ENCODE data around the gene BDKRB2.

The BDKRB2 gene

DNA sequence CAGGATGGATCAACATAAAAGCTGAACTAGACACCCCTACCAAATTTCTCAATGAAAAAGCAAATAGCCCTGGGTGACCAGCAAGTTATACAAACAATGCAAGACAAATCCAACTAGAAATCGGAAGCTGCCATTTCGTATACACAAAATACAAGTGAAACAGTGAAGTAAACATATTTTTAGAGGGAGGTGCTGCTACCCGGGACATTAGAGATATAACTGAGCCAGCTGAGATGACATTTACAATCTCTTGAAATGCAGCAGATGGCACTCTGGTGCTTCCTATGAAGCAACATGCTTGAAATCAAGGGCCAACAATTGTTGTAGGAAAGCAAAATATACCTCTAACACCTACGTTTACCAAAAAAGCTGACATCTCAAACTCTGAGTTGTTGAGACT is 76.8 kb downstream of the BDKRB2 start:
- DNase-seq (ENCODE audit: low read depth): no peak
- no peak overlapping the region for H3K4me3 ChIP-seq (ENCODE audit: low read depth, low read length)
- in situ Hi-C loops (cut with HindIII; ENCODE audit: low sequenced_read_pairs): loop anchor here (5.0 kb wide), 1 partner anchor 169 kb away; no protein-coding TSS in a partner anchor
- no peak for TF ChIP-seq CTCF (IDR thresholded peaks at IDR 0.05; ENCODE audit: low read depth, low read length, missing control alignments)

DNA sequence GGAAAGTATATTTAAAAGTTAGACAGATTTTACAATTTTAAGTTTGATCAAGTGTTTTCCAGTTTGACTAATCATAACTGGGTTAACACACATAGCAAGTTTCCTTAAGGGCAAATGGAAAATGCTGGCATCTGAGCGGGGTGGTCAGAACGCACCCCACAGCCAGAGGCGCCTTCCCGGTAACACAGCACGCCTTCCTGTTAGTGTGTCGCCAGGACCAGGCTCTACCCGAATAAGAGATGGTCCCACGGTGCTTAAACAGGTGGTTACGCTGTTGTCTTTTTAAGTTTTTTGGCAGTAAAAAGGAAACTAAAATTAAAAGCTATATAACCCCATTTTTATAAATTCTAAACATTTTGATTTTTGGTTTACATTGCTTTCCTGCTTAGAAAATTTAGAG is 79.4 kb downstream of the BDKRB2 start:
- no peak for TF ChIP-seq CTCF (IDR thresholded peaks at IDR 0.05; ENCODE audit: low read depth, low read length, missing control alignments)
- in situ Hi-C loops (cut with HindIII; ENCODE audit: low sequenced_read_pairs): loop anchor here (5.0 kb wide), 1 partner anchor 172 kb away; no protein-coding TSS in a partner anchor
- H3K4me3 ChIP-seq (ENCODE audit: low read depth, low read length): no peak overlapping the region
- DNase-seq (ENCODE audit: low read depth): no peak

DNA sequence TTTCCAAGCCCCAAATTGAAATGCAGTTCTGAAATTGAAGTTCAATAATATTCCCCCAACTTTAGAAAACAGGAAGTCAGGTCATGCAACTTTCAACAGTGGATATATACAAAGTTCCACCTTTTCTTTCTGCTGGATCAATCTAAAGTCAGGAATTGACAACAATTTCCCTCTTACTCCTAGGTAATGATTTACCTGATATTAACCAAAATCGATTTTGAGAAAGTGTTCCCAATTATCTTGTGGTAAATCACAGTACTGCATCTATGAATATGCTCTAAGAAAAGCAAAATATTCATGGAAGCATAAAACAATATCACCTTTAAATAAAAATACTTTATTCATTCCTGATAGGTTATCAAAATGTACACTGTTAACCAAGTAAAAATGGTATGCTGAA is 79.8 kb downstream of the BDKRB2 start:
- in situ Hi-C loops (cut with HindIII; ENCODE audit: low sequenced_read_pairs): loop anchor here (5.0 kb wide), 1 partner anchor 172 kb away; no protein-coding TSS in a partner anchor
- H3K4me3 ChIP-seq (ENCODE audit: low read depth, low read length): no peak overlapping the region
- no peak for DNase-seq (ENCODE audit: low read depth)
- TF ChIP-seq CTCF (IDR thresholded peaks at IDR 0.05; ENCODE audit: low read depth, low read length, missing control alignments): no peak

GRCh38 chr14:96285667-96286066 is 81.0 kb downstream of the BDKRB2 start:
- DNase-seq (ENCODE audit: low read depth): no peak
- in situ Hi-C loops (cut with HindIII; ENCODE audit: low sequenced_read_pairs): no loop called here
- H3K4me3 ChIP-seq (ENCODE audit: low read depth, low read length): no peak overlapping the region
- no peak for TF ChIP-seq CTCF (IDR thresholded peaks at IDR 0.05; ENCODE audit: low read depth, low read length, missing control alignments)

GRCh38 chr14:96286251-96286650 is 81.6 kb downstream of the BDKRB2 start:
- no peak for TF ChIP-seq CTCF (IDR thresholded peaks at IDR 0.05; ENCODE audit: low read depth, low read length, missing control alignments)
- in situ Hi-C loops (cut with HindIII; ENCODE audit: low sequenced_read_pairs): no loop called here
- no peak for DNase-seq (ENCODE audit: low read depth)
- no peak overlapping the region for H3K4me3 ChIP-seq (ENCODE audit: low read depth, low read length)

GRCh38 chr14:96287856-96288255 is 83.2 kb downstream of the BDKRB2 start:
- TF ChIP-seq CTCF (IDR thresholded peaks at IDR 0.05; ENCODE audit: low read depth, low read length, missing control alignments): no peak
- H3K4me3 ChIP-seq (ENCODE audit: low read depth, low read length): no peak overlapping the region
- no peak for DNase-seq (ENCODE audit: low read depth)
- in situ Hi-C loops (cut with HindIII; ENCODE audit: low sequenced_read_pairs): no loop called here

Measured in astrocyte of the cerebellum (primary cell).